ENCODE results near the gene EMP2.
"Not testable (repeated sequence)": the region's sequence is repeated elsewhere in the genome, so short reads cannot be mapped to it uniquely, and the experiment has no call there.

EMP2 gene

GRCh38 chr16:10579965-10580882 is at the start of gene EMP2:
EMP2 (minus strand) TSS chr16:10580598; CDS start chr16:10547617, 32,981 bp downstream.
- no peak for DNase-seq

- no peak for DNase-seq
Measured at GRCh38 chr16:10629592-10629963, 49.2 kb upstream of the EMP2 start.

GRCh38 chr16:10625595-10626357 is 45.4 kb upstream of the EMP2 start:
- no peak for DNase-seq

GRCh38 chr16:10624527-10624926 is 44.1 kb upstream of the EMP2 start:
- no peak for DNase-seq

GRCh38 chr16:10623059-10623458 is 42.7 kb upstream of the EMP2 start:
- DNase-seq: no peak

GRCh38 chr16:10622036-10622921 is 41.9 kb upstream of the EMP2 start:
- no peak for DNase-seq

GRCh38 chr16:10621216-10621949 is 41.0 kb upstream of the EMP2 start:
- not testable (repeated sequence) for DNase-seq

GRCh38 chr16:10620120-10620519 is 39.7 kb upstream of the EMP2 start:
- DNase-seq: no peak

GRCh38 chr16:10619271-10619849 is 39.0 kb upstream of the EMP2 start:
- no peak for DNase-seq

- DNase-seq: no peak
Measured at GRCh38 chr16:10618710-10619209, 38.4 kb upstream of the EMP2 start.

- DNase-seq: no peak
Measured at GRCh38 chr16:10617662-10618420, 37.4 kb upstream of the EMP2 start.

- no peak for DNase-seq
Measured at GRCh38 chr16:10616756-10617640, 36.6 kb upstream of the EMP2 start.

GRCh38 chr16:10616419-10616755 is 36.0 kb upstream of the EMP2 start:
- no peak for DNase-seq

GRCh38 chr16:10614685-10615084 is 34.3 kb upstream of the EMP2 start:
- DNase-seq: no peak

GRCh38 chr16:10613785-10614485 is 33.5 kb upstream of the EMP2 start:
- DNase-seq: no peak

- DNase-seq: no peak
Measured at GRCh38 chr16:10612649-10613179, 32.3 kb upstream of the EMP2 start.

GRCh38 chr16:10611825-10612342 is 31.5 kb upstream of the EMP2 start:
- DNase-seq: no peak

GRCh38 chr16:10610499-10611184 is 30.2 kb upstream of the EMP2 start:
- no peak for DNase-seq

All from stimulated activated naive CD4-positive, alpha-beta T cell (primary cell).